Panc1 (cell line): Measurements from ENCODE around the gene LIMA1. TPM values are rescaled to one million over a fixed set of nuclear protein-coding genes. Genes with fewer than 3 reads are reported as not detected.
"Not testable (repeated sequence)": the region's sequence is repeated elsewhere in the genome, so short reads cannot be mapped to it uniquely, and the experiment has no call there.

Experiments
- ATAC-seq: fragments of 200-7000 bp; cut with Tn5 transposase; 2 replicates; pipeline ENCODE4 v1.9.1; 2020; ENCODE audit warnings: mild to moderate bottlenecking, moderate library complexity
- BruUV-seq: library from RNA; stranded (reverse); fragments of 400-500 nt; replicated peaks from 2 replicates; lab custom pipeline; 2021; lab: Mats Ljungman, UMichigan
- CTCF ChIA-PET: fragments of 300-600 bp; sonication (Branson Sonifier 250); formaldehyde crosslinking; loops from one replicate; lab custom pipeline; 2022; ENCODE audit warnings: antibody characterized with exemption; lab: Charles Lee
- POLR2A ChIA-PET: fragments of 300-600 bp; sonication (Branson Sonifier 250); formaldehyde crosslinking; loops from one replicate; lab custom pipeline; 2022; ENCODE audit warnings: antibody characterized with exemption; lab: Charles Lee
- DNase-seq: peaks from one replicate; pipeline ENCODE4 v3.0.0-alpha.2; 2010; ENCODE audit warnings: low read depth, low spot score
- H3K27ac ChIP-seq: 2 replicates; pipeline ENCODE4 v1.5.1; 2011; ENCODE audit warnings: mild to moderate bottlenecking, low read length, inconsistent platforms
- H3K27me3 ChIP-seq: fragments of 200-500 bp; sonication (Bioruptor generic); 2 replicates; pipeline ENCODE4 v1.6.0; 2014; ENCODE audit warnings: low read length, inconsistent platforms; ENCODE audit not compliant: control insufficient read depth, insufficient read depth
- H3K36me3 ChIP-seq: fragments of 200-500 bp; sonication (Bioruptor generic); 2 replicates; pipeline ENCODE4 v1.5.1; 2014; ENCODE audit warnings: inconsistent platforms, mild to moderate bottlenecking, low read length, moderate library complexity; ENCODE audit not compliant: control insufficient read depth, insufficient read depth
- H3K4me1 ChIP-seq: 2 replicates; pipeline ENCODE4 v1.5.1; 2011; ENCODE audit warnings: inconsistent platforms, mild to moderate bottlenecking, low read length, moderate library complexity; ENCODE audit not compliant: control insufficient read depth, insufficient read depth
- H3K4me3 ChIP-seq, 2 experiments: 2 replicates each; pipeline ENCODE4 v1.5.1; 2011 to 2012; ENCODE audit warnings: low read depth in 2 of 2, low read length in 2 of 2, mild to moderate bottlenecking in 2 of 2, inconsistent platforms in 1 of 2, moderate library complexity in 1 of 2
- H3K9me3 ChIP-seq: fragments of 200-500 bp; sonication (Bioruptor generic); 2 replicates; pipeline ENCODE4 v1.5.1; 2014; ENCODE audit warnings: low read depth, mild to moderate bottlenecking, inconsistent platforms, low read length, moderate library complexity; ENCODE audit not compliant: control insufficient read depth, insufficient read depth
- CTCF ChIP-seq: fragments of 450-650 bp; IDR thresholded peaks from 2 replicates; pipeline ENCODE4 v1.5.1; 2017; ENCODE audit warnings: mild to moderate bottlenecking
- POLR2AphosphoS5 ChIP-seq: IDR thresholded peaks from 2 replicates; pipeline ENCODE4 v1.6.1; 2012; ENCODE audit warnings: mild to moderate bottlenecking, low read depth, low read length, moderate library complexity
- REST ChIP-seq, 2 experiments: IDR thresholded peaks; 2 replicates each; pipeline ENCODE4 v1.6.1; 2011 to 2012; ENCODE audit warnings: low read depth in 2 of 2, control low read depth in 1 of 2, low read length in 1 of 2, mild to moderate bottlenecking in 1 of 2, moderate library complexity in 1 of 2; ENCODE audit not compliant: insufficient read depth in 1 of 2
- SIN3A ChIP-seq: IDR thresholded peaks from 2 replicates; pipeline ENCODE4 v1.6.1; 2012; ENCODE audit warnings: low read depth, mild to moderate bottlenecking, low read length, moderate library complexity, borderline replicate concordance; ENCODE audit not compliant: insufficient read depth
- TCF7L2 ChIP-seq: IDR thresholded peaks from 2 replicates; pipeline ENCODE4 v1.6.1; 2011; ENCODE audit warnings: mild to moderate bottlenecking, low read depth, low read length, inconsistent platforms
- in situ Hi-C: cut with HindIII; loops from 2 replicates; pipeline ENCODE4 v1.10.0; 2016; ENCODE audit warnings: low sequenced_read_pairs, low pct_unique_long_range_greater_than_20kb
- intact Hi-C: fragments of 100-400 bp; cut with micrococcal nuclease; formaldehyde crosslinking; loops from one replicate; pipeline ENCODE4 v1.10.0; 2022; ENCODE audit not compliant: unreplicated experiment
- total RNA-seq: library from RNA; stranded (reverse); gene quantifications from one replicate; pipeline ENCODE4 v1.2.1, GENCODE V29; 2021; ENCODE audit not compliant: unreplicated experiment

LIMA1 gene
- total RNA-seq, 1 experiment from 2014 or later = 155 TPM

DNA sequence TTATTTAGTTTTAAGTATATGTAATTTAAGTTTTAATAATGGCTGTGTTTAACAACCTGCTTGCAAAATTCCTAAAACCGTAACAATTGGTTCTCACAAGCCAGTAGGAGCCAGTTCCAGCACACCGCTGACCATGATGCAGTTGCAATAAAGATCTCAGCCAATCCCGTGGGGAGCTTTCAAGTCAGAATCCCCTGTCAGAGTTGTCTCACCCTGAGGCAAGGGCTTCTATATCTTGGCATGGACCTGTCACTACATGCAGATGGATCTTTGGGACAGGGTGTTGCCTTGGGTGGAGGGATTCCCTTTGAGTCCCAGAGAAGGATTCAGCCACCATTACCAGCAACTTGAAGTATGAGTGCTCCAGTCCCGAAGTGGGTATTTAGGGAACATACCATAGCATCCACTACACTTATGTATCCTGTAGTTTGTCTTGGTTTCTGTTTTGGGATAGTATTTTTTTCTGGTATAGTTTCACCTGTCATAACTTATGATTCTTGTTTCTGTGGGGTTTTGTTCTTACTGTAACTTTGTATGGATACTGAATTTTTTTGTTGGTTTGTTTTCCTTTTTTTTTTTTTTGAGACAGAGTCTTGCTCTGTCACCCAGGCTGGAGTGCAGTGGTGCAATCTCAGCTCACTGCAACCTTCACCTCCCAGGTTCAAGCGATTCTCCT lies 30.1 kb upstream of the LIMA1 start:
- intact Hi-C loops = loop anchor here (10.0 kb wide), 2 partner anchors 129 to 229 kb away; partner anchors contain the start of gene SMARCD1
- ChIA-PET POLR2A (no interaction called here), CTCF (no interaction called here)
- in situ Hi-C loops = no loop called here
- H3K9me3 ChIP-seq = no peaks in the 10 kb centered on the region
- no TSS peak for BruUV-seq
- DNase-seq = no peak
- no peak for TF ChIP-seq REST (IDR thresholded peaks at IDR 0.05; ENCODE audit: insufficient read depth in 1 of 2, low read depth in 2 of 2, low read length in 1 of 2)
- TF ChIP-seq TCF7L2 = no peak
- no peak for TF ChIP-seq POLR2AphosphoS5
- TF ChIP-seq CTCF = no peak
- no peak for TF ChIP-seq SIN3A
- peaks cover 21% of the 10 kb centered on the region for H3K4me1 ChIP-seq
- no peak overlapping the region for H3K4me3 ChIP-seq
- peak overlapping the region; percentile 80 for H3K27ac ChIP-seq
- H3K27me3 ChIP-seq = no peaks in the 10 kb centered on the region
- ATAC-seq = no peak
- H3K36me3 ChIP-seq = no peaks in the 10 kb centered on the region

DNA sequence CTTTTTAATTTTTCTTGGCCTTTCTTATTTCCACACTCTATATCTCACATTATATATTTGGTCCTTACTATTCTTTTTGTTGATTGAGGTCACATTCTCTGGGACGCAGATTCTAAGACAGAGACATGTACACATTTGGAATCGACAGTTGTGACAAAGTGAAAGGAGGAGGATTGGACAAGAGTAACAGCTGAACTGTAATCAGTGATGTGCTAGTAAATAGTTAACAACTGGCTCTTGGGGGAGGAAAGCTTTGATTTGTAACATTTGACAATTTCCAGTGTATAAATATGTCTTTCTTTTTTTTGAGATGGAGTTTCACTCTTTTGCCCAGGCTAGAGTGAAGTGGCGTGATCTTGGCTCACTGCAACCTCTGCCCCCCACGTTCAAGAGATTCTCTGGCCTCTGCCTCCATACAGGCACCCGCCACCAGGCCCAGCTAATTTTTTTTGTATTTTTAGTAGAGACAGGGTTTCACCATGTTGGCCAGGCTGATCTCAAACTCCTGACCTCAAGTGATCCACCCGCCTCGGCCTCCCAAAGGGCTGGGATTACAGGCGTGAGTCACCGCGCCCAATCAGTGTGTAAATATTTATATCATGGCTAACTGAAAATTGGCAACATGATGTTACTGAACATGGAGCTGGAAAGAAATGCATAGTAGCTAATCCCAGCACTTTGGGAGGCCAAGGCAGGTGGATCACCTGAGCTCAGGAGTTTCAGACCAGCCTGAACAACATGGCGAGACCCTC lies 28.7 kb upstream of the LIMA1 start:
- CTCF ChIA-PET, H3K36me3 ChIP-seq, H3K27me3 ChIP-seq, H3K4me3 ChIP-seq, H3K9me3 ChIP-seq, in situ Hi-C loops, BruUV-seq: not testable (repeated sequence)
- POLR2A ChIA-PET = interaction anchor here (0.6 kb wide), 1 partner anchor 107 kb away, joined by 7 read pairs; no protein-coding TSS in a partner anchor
- intact Hi-C loops = loop anchor here (10.0 kb wide), 2 partner anchors 127 to 227 kb away; partner anchors contain the start of gene SMARCD1
- Histone ChIP-seq H3K4me1 (peaks cover 21% of the 10 kb centered on the region), H3K27ac (peak overlapping the region; percentile 80)
- DNase-seq = peak; percentile 39
- peak; percentile 84 for ATAC-seq
